Measurements from ENCODE around the gene GLIPR2.

DNA sequence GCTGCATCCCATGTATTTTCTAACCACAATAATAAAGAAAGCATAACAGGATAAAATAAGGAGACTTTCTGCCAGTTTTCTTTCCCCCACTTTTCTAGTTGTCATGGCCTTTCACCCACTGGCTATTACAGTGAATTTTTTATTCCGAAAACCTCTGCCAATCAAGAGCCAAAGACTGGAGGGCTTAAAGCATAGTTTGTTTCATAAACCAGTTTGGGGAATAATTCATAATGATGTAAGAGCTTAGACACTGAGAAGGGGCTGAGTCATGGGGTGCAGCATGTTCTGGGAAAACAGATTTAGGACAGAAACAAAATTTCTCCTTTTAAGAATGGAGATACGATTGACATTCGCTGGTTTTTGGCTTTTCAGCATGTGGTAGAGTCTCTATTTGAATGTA, 4.4 kb upstream of the GLIPR2 start:
- TF ChIP-seq, protein P1, sequence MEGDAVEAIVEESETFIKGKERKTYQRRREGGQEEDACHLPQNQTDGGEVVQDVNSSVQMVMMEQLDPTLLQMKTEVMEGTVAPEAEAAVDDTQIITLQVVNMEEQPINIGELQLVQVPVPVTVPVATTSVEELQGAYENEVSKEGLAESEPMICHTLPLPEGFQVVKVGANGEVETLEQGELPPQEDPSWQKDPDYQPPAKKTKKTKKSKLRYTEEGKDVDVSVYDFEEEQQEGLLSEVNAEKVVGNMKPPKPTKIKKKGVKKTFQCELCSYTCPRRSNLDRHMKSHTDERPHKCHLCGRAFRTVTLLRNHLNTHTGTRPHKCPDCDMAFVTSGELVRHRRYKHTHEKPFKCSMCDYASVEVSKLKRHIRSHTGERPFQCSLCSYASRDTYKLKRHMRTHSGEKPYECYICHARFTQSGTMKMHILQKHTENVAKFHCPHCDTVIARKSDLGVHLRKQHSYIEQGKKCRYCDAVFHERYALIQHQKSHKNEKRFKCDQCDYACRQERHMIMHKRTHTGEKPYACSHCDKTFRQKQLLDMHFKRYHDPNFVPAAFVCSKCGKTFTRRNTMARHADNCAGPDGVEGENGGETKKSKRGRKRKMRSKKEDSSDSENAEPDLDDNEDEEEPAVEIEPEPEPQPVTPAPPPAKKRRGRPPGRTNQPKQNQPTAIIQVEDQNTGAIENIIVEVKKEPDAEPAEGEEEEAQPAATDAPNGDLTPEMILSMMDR (IDR thresholded peaks at IDR 0.05; ENCODE audit: low read depth, low read length): no peak
- TF ChIP-seq EZH2phosphoT487 (IDR thresholded peaks at IDR 0.05; ENCODE audit: low read depth): no peak
